Measurements from ENCODE around the gene LCN15. TPM values are rescaled to one million over a fixed set of nuclear protein-coding genes. Genes with fewer than 3 reads are reported as not detected.
A peak's percentile ranks its signal among the peaks of the same experiment; 100 is the strongest.
"Not testable (repeated sequence)": the region's sequence is repeated elsewhere in the genome, so short reads cannot be mapped to it uniquely, and the experiment has no call there.

Gene LCN15
- total RNA-seq, 1 experiment from 2014 or later, result not detected

DNA sequence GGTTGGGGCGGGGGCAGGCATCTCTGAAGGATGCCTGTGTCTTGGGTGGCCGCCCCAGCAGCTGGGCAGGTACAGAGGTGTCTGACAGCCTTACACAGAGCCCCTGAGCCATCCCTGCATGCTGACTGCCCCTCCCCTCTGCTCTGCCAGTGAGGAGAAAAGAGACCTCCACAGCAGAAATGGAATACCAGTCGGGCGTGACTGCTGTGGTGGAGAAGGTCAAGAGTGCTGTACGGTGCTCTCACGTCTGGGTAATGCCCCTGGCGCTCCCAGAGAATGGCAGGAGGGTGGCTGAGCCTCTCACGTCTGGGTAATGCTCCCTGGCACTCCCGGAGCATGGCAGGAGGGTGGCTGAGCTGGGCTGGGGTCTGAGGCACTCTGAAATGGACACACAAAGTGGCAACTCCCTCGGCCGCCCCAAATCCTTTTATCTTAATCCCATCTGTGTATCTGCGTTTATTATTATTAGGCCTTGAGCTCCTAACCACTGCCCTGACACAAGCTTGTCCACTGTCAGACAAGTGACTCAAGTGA lies 41.0 kb upstream of the LCN15 start:
- Histone ChIP-seq H3K27ac (no peak overlapping the region), H3K36me3 (ENCODE audit: low read depth) (peaks cover 5% of the 10 kb centered on the region; the same call in 1 of the 2 replicates), H3K9me3 (ENCODE audit: insufficient read depth, low read depth) (no peaks in the 10 kb centered on the region), H3K4me3 (no peak overlapping the region), H2AFZ (no peak overlapping the region), H3K79me2 (ENCODE audit: low read depth) (peaks cover 21% of the 10 kb centered on the region), H3K27me3 (ENCODE audit: insufficient read depth, low read depth) (no peaks in the 10 kb centered on the region), H3K4me2 (no peak overlapping the region), H3K9me2 (ENCODE audit: insufficient read depth) (no peaks in the 10 kb centered on the region), H3F3A (ENCODE audit: insufficient read depth, low read depth) (peaks cover 19% of the 10 kb centered on the region), H4K20me1 (ENCODE audit: insufficient read depth) (peaks cover 9% of the 10 kb centered on the region; the same call in 1 of the 2 replicates), H3K4me1 (replicated peaks; ENCODE audit: insufficient read depth) (peaks cover 32% of the 10 kb centered on the region)
- POLR2A ChIA-PET (ENCODE audit: unreplicated experiment), result no interaction called here
- TF ChIP-seq, protein P1, sequence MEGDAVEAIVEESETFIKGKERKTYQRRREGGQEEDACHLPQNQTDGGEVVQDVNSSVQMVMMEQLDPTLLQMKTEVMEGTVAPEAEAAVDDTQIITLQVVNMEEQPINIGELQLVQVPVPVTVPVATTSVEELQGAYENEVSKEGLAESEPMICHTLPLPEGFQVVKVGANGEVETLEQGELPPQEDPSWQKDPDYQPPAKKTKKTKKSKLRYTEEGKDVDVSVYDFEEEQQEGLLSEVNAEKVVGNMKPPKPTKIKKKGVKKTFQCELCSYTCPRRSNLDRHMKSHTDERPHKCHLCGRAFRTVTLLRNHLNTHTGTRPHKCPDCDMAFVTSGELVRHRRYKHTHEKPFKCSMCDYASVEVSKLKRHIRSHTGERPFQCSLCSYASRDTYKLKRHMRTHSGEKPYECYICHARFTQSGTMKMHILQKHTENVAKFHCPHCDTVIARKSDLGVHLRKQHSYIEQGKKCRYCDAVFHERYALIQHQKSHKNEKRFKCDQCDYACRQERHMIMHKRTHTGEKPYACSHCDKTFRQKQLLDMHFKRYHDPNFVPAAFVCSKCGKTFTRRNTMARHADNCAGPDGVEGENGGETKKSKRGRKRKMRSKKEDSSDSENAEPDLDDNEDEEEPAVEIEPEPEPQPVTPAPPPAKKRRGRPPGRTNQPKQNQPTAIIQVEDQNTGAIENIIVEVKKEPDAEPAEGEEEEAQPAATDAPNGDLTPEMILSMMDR (conservative IDR thresholded peaks at IDR 0.05), result no peak
- no peak for TF ChIP-seq EZH2 (IDR thresholded peaks at IDR 0.05; ENCODE audit: low read depth)
- no TSS peak for BruUV-seq (replicated peaks)
- CTCF ChIA-PET, result interaction anchor here (0.6 kb wide), 1 partner anchor 75 kb away, joined by 13 read pairs; no protein-coding TSS in a partner anchor
- DNase-seq, result no peak
- intact Hi-C loops (cut with micrococcal nuclease; ENCODE audit: unreplicated experiment), result no loop called here

- no peak overlapping the region for H3K4me3 ChIP-seq
- no peak overlapping the region for H2AFZ ChIP-seq
- peaks cover 3% of the 10 kb centered on the region; the same call in 1 of the 2 replicates for H4K20me1 ChIP-seq (ENCODE audit: insufficient read depth)
- no peaks in the 10 kb centered on the region for H3K9me2 ChIP-seq (ENCODE audit: insufficient read depth)
- peaks cover 15% of the 10 kb centered on the region for H3K79me2 ChIP-seq (ENCODE audit: low read depth)
- BruUV-seq (replicated peaks), result no TSS peak
- H3K4me1 ChIP-seq (replicated peaks; ENCODE audit: insufficient read depth), result peaks cover 34% of the 10 kb centered on the region
- no peaks in the 10 kb centered on the region for H3K27me3 ChIP-seq (ENCODE audit: insufficient read depth, low read depth)
- H3K27ac ChIP-seq, result no peak overlapping the region
- no peak overlapping the region for H3K4me2 ChIP-seq
- H3K36me3 ChIP-seq (ENCODE audit: low read depth), result 0 out of 2 replicates have a peak, but pooled peaks cover under 1% of the 10 kb centered on the region
- H3F3A ChIP-seq (ENCODE audit: insufficient read depth, low read depth), result peaks cover 20% of the 10 kb centered on the region
- no peaks in the 10 kb centered on the region for H3K9me3 ChIP-seq (ENCODE audit: insufficient read depth, low read depth)
- intact Hi-C loops (cut with micrococcal nuclease; ENCODE audit: unreplicated experiment), result no loop called here
- DNase-seq, result peak in 1 of 2 experiments; percentile 34
- CTCF ChIA-PET, result interaction anchor here (0.6 kb wide), 2 partner anchors 74 to 75 kb away, joined by 5 to 13 read pairs; no protein-coding TSS in a partner anchor
- TF ChIP-seq EZH2 (IDR thresholded peaks at IDR 0.05; ENCODE audit: low read depth), result no peak
- TF ChIP-seq, protein P1 (conservative IDR thresholded peaks at IDR 0.05), result no peak
- POLR2A ChIA-PET (ENCODE audit: unreplicated experiment), result no interaction called here
Measured at GRCh38 chr9:136804509-136805206, 40.3 kb upstream of the LCN15 start.

DNA sequence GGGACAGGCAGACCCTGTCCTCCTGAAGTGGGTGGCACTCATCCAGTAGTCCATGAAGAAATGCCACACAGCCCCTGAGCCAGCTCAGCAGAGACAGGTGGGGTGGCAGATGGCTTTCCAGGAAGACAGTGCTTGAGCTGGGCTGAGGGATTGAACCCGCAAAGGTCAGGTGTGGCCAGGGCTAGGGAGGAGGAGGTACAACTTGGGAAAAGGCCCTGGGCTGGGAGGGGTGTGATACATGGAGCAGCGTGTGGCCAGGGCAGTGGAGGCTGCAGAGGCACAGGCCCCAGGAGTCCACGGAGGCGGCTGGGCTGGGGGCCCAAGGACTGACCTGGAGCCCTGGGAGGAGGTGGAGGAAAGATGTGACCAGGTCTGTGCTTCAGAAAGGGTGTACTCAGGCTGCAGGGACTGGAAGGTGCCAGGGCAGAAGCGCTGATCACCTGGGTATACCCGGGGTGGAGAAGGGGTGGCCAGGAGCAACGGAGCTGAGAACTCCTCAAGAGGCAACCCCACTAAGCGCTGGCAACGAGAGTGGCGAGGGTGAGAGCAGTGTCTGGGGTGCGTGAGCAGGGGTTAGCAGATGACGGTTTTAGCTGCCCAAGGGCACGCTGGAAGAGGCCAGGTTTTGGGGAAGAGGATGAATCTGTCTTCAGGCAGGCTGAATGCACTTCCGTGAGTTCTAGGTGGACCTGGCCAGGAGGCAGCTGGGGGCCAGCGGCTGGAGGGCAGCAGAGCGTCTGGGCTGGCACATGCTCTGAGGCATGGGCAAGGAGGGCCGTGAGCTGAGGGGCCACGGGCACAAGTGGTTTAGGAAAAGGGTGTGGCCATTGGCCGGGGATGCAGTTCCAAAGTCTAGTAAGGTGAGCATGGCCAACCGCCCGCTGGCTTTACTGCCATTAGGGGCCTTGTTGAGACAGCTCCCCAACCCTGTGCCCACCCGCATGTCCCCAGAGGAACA lies 39.5 kb upstream of the LCN15 start:
- H4K20me1 ChIP-seq (ENCODE audit: insufficient read depth), result no peaks in the 10 kb centered on the region
- H2AFZ ChIP-seq, result no peak overlapping the region
- no peak overlapping the region for H3K4me2 ChIP-seq
- H3K27me3 ChIP-seq (ENCODE audit: insufficient read depth, low read depth), result no peaks in the 10 kb centered on the region
- ChIA-PET CTCF (interaction anchor here (0.6 kb wide), 1 partner anchor 75 kb away, joined by 5 read pairs; no protein-coding TSS in a partner anchor), POLR2A (ENCODE audit: unreplicated experiment) (no interaction called here)
- H3K4me3 ChIP-seq, result no peak overlapping the region
- H3K27ac ChIP-seq, result no peak overlapping the region
- BruUV-seq (replicated peaks), result no TSS peak
- peaks cover 7% of the 10 kb centered on the region for H3K79me2 ChIP-seq (ENCODE audit: low read depth)
- no peak for TF ChIP-seq EZH2 (IDR thresholded peaks at IDR 0.05; ENCODE audit: low read depth)
- TF ChIP-seq, protein P1 (conservative IDR thresholded peaks at IDR 0.05), result no peak
- H3K4me1 ChIP-seq (replicated peaks; ENCODE audit: insufficient read depth), result peaks cover 29% of the 10 kb centered on the region
- H3K9me2 ChIP-seq (ENCODE audit: insufficient read depth), result no peaks in the 10 kb centered on the region
- H3K9me3 ChIP-seq (ENCODE audit: insufficient read depth, low read depth), result no peaks in the 10 kb centered on the region
- H3K36me3 ChIP-seq (ENCODE audit: low read depth), result no peaks in the 10 kb centered on the region
- intact Hi-C loops (cut with micrococcal nuclease; ENCODE audit: unreplicated experiment), result no loop called here
- H3F3A ChIP-seq (ENCODE audit: insufficient read depth, low read depth), result peaks cover 20% of the 10 kb centered on the region
- no peak for DNase-seq

DNA sequence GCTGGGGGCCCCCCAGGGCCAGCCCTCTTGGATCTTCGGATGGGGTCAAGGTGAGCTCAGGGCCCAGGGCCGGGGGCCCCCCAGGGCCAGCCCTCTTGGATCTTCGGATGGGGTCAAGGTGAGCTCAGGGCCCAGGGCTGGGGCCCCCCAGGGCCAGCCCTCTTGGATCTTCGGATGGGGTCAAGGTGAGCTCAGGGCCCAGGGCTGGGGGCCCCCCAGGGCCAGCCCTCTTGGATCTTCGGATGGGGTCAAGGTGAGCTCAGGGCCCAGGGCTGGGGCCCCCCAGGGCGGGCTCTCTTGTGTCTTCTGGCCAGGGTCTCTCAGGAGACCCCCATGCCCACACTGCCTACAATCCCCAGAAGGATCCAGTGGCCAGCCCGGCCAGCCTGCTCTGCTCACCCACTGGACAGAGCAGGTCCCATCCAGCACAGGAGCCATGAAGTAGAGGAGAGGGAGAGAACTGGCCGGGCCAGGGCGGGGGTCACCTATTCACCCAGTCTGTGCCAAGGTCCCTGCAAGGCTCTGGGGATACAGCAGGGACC lies 38.8 kb upstream of the LCN15 start:
- peaks cover 29% of the 10 kb centered on the region for H3K4me1 ChIP-seq (replicated peaks; ENCODE audit: insufficient read depth)
- POLR2A ChIA-PET (ENCODE audit: unreplicated experiment); intact Hi-C loops (cut with micrococcal nuclease; ENCODE audit: unreplicated experiment); H3K4me2 ChIP-seq; H3K4me3 ChIP-seq; H3K9me3 ChIP-seq (ENCODE audit: insufficient read depth, low read depth); DNase-seq; H4K20me1 ChIP-seq (ENCODE audit: insufficient read depth); H3K36me3 ChIP-seq (ENCODE audit: low read depth); H3K9me2 ChIP-seq (ENCODE audit: insufficient read depth); H3K79me2 ChIP-seq (ENCODE audit: low read depth); H3K27me3 ChIP-seq (ENCODE audit: insufficient read depth, low read depth); BruUV-seq (replicated peaks); H2AFZ ChIP-seq; CTCF ChIA-PET; H3K27ac ChIP-seq: not testable (repeated sequence)
- peaks cover 20% of the 10 kb centered on the region for H3F3A ChIP-seq (ENCODE audit: insufficient read depth, low read depth)
